ENCODE results near the gene PDLIM5.

PDLIM5 gene

DNA sequence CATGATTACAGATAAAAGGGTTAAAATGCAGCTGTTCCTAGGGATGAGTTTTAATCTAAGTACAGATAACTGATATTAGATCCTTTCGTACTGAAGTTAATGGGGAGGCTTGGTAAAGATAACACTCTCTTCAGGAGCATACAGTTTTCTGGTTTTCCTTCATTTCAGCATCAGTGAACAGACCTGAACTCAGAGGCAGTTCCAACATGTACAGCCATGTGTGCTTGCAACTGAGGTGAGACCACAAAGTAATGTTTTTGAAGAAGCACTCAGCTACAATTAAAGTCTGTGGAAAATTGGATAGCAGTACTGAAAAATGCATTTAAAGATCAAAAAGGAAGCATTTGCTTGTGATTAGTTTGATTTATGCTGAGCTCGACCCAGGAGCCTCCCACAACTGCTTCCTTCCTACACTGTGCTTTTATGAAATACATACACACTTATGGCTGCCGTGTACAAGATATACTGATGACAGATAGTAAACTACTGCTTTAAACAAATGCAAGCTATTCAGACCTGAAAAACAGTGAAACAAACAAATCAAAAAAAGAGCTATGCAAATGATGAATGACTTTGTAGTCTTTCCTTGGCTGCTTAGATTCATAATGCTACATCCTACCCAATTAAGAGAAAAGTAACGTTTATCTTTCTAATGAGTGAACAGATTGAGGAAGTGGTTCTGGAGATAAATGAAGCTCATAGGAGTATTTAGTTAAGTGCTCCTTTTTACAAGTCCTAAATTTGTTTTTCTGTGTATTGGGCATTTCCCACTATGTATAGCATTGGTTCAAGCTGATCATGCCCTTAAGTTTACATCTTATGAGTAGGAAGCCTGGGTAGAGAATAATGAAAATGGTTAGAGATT lies 68.4 kb downstream of the PDLIM5 start:
- Histone ChIP-seq H3K36me3 (ENCODE audit: control insufficient read depth, insufficient read depth, low read length) (no peaks in the 10 kb centered on the region), H3K4me3 (replicated peaks; ENCODE audit: low read depth, low read length) (no peak overlapping the region), H3K27me3 (replicated peaks; ENCODE audit: control insufficient read depth, insufficient read depth, low read length) (no peaks in the 10 kb centered on the region)
- TF ChIP-seq, protein P1, sequence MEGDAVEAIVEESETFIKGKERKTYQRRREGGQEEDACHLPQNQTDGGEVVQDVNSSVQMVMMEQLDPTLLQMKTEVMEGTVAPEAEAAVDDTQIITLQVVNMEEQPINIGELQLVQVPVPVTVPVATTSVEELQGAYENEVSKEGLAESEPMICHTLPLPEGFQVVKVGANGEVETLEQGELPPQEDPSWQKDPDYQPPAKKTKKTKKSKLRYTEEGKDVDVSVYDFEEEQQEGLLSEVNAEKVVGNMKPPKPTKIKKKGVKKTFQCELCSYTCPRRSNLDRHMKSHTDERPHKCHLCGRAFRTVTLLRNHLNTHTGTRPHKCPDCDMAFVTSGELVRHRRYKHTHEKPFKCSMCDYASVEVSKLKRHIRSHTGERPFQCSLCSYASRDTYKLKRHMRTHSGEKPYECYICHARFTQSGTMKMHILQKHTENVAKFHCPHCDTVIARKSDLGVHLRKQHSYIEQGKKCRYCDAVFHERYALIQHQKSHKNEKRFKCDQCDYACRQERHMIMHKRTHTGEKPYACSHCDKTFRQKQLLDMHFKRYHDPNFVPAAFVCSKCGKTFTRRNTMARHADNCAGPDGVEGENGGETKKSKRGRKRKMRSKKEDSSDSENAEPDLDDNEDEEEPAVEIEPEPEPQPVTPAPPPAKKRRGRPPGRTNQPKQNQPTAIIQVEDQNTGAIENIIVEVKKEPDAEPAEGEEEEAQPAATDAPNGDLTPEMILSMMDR (IDR thresholded peaks at IDR 0.05; ENCODE audit: insufficient read depth, low read length, poor library complexity, severe bottlenecking): no peak
- DNase-seq (ENCODE audit: extremely low read depth, insufficient read length): no peak

DNA sequence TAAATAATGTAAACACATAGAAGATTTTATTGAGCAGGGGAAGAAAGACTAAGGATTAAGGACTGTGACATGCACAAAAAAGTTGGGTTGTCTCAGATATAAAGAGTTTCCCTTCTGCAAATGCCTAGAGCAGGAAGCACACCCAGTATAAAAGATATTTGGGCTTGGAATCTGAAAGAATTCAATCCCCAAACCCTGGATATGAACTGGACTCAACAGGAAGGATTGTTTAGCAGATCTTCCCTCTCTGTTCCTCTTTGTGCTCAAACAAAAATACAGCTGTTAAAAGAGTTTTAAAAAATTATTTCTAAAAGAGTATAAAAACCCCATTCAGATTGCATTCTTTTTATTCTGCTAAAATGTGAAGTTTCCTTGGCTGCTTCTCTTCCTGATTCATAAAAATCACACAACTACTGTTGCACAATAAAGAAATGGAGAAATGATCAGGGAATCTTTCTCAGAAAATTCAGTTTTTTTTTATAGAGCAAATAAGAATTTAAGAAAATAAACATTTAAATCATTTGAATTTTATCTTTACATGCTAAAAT lies 71.4 kb downstream of the PDLIM5 start:
- no peaks in the 10 kb centered on the region for H3K27me3 ChIP-seq (replicated peaks; ENCODE audit: control insufficient read depth, insufficient read depth, low read length)
- DNase-seq (ENCODE audit: extremely low read depth, insufficient read length): no peak
- TF ChIP-seq, protein P1 (IDR thresholded peaks at IDR 0.05; ENCODE audit: insufficient read depth, low read length, poor library complexity, severe bottlenecking): no peak
- no peak overlapping the region for H3K4me3 ChIP-seq (replicated peaks; ENCODE audit: low read depth, low read length)
- H3K36me3 ChIP-seq (ENCODE audit: control insufficient read depth, insufficient read depth, low read length): no peaks in the 10 kb centered on the region

DNA sequence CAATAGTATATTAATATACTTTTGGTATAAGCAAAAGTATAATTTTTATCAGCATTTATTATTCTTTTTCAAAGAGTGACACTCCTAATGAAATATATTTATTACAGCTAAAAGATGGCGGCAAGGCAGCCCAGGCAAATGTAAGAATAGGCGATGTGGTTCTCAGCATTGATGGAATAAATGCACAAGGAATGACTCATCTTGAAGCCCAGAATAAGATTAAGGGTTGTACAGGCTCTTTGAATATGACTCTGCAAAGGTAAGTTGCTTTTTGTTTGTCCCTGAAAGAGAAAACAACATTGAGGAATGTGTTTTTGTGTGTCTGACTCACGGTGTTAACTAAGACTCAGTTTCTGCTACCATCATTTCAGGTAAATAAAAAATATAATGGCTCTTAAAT lies 71.9 kb downstream of the PDLIM5 start:
- TF ChIP-seq, protein P1 (IDR thresholded peaks at IDR 0.05; ENCODE audit: insufficient read depth, low read length, poor library complexity, severe bottlenecking): no peak
- Histone ChIP-seq H3K27me3 (replicated peaks; ENCODE audit: control insufficient read depth, insufficient read depth, low read length) (no peaks in the 10 kb centered on the region), H3K4me3 (replicated peaks; ENCODE audit: low read depth, low read length) (no peak overlapping the region), H3K36me3 (ENCODE audit: control insufficient read depth, insufficient read depth, low read length) (no peaks in the 10 kb centered on the region)
- DNase-seq (ENCODE audit: extremely low read depth, insufficient read length): no peak

DNA sequence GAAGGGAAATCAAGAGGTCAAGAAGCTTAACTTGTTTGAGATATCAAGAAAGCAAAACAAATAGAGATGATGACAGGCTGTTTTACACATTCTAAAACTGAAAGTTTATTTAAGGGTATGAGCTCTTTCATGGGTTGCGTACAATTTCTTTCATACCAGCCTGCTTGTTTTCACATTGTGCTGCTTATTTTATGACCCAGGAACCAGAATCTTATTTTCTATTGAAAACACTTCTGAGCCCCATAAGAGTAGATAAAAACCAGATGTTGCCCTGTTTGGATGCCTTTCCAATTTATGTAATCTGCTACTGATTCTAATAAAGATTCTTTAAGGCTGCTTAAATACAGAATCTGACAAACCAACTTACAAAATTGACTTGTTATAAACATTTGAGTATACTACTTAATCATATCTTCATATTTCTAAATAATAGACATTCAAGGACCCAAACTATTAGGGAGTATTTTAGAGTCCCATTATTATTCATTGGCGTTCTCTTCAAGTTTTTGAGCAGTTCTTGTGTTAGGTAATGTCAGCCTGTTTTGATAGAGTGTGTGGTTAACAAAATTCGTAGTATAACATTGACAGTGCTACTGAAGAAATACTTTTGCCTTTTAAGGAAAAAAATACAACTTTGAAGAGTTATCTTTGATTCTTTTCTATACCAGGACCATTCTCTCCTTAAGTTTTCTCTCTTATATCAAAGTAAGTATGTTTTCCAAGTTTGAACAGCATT lies 74.4 kb downstream of the PDLIM5 start:
- TF ChIP-seq, protein P1 (IDR thresholded peaks at IDR 0.05; ENCODE audit: insufficient read depth, low read length, poor library complexity, severe bottlenecking): no peak
- no peak overlapping the region for H3K4me3 ChIP-seq (replicated peaks; ENCODE audit: low read depth, low read length)
- H3K27me3 ChIP-seq (replicated peaks; ENCODE audit: control insufficient read depth, insufficient read depth, low read length): no peaks in the 10 kb centered on the region
- no peak for DNase-seq (ENCODE audit: extremely low read depth, insufficient read length)
- H3K36me3 ChIP-seq (ENCODE audit: control insufficient read depth, insufficient read depth, low read length): no peaks in the 10 kb centered on the region

DNA sequence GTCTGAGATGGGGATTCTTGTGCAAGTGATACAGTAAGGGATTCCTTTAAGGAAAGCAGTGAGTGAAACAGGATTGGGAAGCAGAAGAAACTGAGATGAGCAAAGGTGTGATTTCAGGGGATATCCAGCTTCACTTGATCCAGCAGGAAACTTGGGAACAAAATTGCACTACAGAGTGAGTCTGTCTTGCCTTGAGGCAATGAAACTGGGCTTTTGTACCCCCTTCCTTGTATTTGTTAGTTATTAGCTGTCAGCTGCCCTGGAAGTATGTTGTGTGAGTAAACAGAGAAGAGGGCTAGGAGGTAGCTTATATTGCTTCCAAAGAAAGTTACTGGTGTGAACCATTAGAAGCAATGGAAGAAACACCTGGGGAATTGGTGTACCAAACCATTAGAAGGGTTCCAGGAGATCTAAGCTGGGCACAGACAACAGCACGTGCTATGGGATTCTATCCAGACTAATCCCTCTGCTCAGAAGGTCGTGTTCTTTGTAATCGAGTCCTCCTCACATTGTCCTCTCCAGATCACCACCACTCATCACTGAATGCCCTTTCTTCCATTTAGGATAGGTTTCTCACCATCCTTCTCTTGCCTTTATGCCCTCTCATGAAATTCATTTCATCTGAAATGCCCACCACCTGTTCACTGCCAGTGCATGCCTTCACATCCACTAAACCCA lies 76.0 kb downstream of the PDLIM5 start:
- Histone ChIP-seq H3K4me3 (replicated peaks; ENCODE audit: low read depth, low read length) (no peak overlapping the region), H3K36me3 (ENCODE audit: control insufficient read depth, insufficient read depth, low read length) (no peaks in the 10 kb centered on the region), H3K27me3 (replicated peaks; ENCODE audit: control insufficient read depth, insufficient read depth, low read length) (no peaks in the 10 kb centered on the region)
- no peak for DNase-seq (ENCODE audit: extremely low read depth, insufficient read length)
- TF ChIP-seq, protein P1 (IDR thresholded peaks at IDR 0.05; ENCODE audit: insufficient read depth, low read length, poor library complexity, severe bottlenecking): no peak
